Tibial nerve (tissue), 3 donors: ENCODE measurements around the gene CNTNAP5.

ENCODE experiments used
- CTCF ChIP-seq, 5 experiments: fragments of 200-600 bp in 3 of 5; fragments of 450-650 bp in 2 of 5; sonication (generic) in 3 of 5; IDR thresholded peaks; one replicate each; pipeline ENCODE4 v1.5.1; 2016 to 2019; ENCODE audit warnings: antibody characterized with exemption in 5 of 5, mild to moderate bottlenecking in 3 of 5, moderate library complexity in 2 of 5
- POLR2A ChIP-seq, 2 donors: fragments of 450-650 bp; IDR thresholded peaks; one replicate each; pipeline ENCODE4 v1.6.1; 2017; ENCODE audit warnings: antibody characterized with exemption in 2 of 2, mild to moderate bottlenecking in 2 of 2, moderate library complexity in 2 of 2

- no peak for TF ChIP-seq CTCF (IDR thresholded peaks at IDR 0.05)
- no peak for TF ChIP-seq POLR2A (IDR thresholded peaks at IDR 0.05)
Measured at GRCh38 chr2:124798551-124798950, 773.5 kb downstream of the CNTNAP5 start.
